ENCODE measurements around the gene SMAD3.
"Not testable (repeated sequence)": the region's sequence is repeated elsewhere in the genome, so short reads cannot be mapped to it uniquely, and the experiment has no call there.

The SMAD3 gene

GRCh38 chr15:67063689-67064606 lies 1.5 kb upstream of the SMAD3 start:
- peak; percentile 23 for DNase-seq

DNA sequence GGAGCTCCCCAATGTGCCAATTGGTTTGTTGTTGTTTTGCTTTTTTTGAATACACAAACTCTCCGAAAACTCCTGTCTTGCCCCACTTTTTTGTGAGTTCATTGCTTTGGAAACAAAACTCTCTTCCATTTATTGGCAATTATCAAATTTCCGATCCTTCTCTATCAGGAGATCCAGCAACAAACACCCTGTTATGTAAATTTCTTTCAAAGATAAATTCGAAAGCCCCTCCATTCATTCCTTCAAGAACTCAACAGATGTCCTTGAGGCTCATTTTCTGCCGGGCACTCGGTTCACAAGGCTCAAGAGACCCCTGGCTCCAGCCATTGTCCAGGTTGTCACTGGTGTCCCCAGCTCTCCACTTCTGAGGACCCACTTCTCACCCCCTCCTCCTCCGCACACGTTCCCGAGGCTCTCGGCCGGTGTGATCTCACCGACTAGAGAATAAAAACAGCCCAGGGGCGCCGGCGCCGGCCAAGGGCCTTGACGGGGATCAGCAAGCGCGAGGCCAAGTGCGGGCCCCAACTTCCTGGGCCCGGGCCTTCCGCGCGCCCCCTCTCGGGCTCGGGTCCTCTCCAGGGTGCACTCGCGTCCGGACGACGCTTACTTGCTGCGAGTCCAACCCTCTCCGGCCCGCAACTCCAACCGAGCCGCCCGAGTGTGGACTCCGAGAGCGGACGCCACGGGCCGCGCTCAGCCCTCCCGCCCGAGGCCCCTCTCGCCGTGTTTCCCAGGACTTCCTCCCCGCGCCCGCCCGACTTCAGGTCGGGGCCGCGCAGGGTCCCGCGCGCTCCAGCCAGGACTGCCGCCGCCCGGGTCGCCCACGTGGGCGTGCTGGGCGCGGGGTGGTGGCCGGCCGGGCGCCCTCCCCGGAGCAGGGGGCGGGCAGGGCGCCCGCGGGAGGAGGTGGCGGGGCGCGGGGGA lies 533 bp upstream of the SMAD3 start:
- DNase-seq = peak; percentile 42

- peak; percentile 31 for DNase-seq
Measured at GRCh38 chr15:67066041-67066958, 898 bp downstream of the SMAD3 start.

DNA sequence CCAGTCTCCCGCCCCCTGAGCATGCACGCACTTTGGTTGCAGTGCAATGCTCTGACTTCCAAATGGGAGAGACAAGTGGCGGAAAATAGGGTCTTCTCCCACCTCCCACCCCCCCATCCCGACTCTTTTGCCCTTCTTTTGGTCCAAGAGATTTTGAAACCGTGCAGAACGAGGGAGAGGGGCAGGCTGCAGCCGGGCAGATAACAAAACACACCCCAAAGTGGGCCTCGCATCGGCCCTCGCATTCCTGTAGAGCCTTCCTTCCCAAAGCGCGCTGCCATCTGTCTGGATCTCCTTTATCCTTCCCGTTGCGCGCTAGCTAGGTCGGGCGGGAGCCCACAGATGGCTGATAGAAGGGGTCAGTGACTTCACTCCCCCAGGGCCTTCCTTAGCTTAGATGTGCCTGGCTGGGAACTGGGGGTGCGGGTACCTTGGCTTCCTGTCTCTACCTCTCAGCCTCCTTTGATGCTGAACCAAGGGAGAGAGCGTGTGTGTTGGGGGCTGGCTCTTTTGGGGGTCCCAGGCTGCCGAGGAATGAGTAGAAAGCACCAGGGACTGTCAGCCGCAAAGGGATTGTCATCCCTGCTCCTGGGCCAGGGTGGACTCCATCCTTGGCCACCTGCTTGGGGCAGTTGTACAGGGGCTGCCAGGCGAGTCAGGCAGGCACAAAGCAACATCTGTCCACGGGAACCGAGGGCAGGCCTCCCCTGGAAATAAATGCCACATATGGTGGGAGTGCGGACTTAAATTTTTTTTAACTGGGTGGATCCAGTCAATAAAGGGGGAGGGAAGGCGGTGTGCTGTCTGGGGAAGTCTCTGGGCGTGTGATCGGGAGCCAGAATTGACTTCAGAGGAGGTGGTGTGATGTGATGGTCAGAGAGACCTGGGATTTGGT lies 1.8 kb downstream of the SMAD3 start:
- DNase-seq = peak; percentile 30

- DNase-seq = peak; percentile 26
Measured at GRCh38 chr15:67067930-67068551, 2.6 kb downstream of the SMAD3 start.

DNA sequence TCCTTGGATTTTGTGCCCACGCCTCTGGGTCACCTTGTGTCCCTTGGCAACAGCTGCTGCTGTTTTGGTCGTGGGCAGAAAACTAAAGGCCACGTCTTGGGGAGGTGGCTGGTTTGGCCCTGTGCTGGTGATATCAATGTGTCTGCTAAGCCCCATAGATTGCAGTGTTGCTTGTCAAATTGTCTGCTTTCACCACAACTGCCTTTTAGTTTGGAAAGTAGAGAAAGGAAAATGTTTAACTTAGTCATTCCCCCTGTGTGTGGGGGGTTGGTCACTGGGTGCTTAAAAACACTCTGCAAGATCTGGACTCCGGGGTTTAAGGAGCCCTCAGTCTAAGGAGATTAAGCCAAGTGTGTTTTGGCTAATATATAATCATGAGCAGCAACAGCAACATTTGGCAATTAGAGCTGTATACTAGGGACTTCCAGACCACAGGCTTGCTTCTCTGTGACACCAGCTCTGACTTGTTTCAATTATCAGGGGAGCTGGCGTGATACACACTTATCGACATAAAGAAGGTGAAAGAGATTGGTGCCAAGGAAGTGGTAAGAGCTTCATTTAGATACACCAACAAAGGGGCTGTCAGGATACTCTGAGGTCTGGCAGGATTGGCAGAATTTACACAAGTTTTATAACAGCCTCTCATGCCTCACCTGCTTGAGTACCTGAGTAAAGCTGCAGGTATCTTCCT lies 3.5 kb downstream of the SMAD3 start:
- DNase-seq = peak; percentile 41

- no peak for DNase-seq
Measured at GRCh38 chr15:67070150-67070549, 4.7 kb downstream of the SMAD3 start.

DNA sequence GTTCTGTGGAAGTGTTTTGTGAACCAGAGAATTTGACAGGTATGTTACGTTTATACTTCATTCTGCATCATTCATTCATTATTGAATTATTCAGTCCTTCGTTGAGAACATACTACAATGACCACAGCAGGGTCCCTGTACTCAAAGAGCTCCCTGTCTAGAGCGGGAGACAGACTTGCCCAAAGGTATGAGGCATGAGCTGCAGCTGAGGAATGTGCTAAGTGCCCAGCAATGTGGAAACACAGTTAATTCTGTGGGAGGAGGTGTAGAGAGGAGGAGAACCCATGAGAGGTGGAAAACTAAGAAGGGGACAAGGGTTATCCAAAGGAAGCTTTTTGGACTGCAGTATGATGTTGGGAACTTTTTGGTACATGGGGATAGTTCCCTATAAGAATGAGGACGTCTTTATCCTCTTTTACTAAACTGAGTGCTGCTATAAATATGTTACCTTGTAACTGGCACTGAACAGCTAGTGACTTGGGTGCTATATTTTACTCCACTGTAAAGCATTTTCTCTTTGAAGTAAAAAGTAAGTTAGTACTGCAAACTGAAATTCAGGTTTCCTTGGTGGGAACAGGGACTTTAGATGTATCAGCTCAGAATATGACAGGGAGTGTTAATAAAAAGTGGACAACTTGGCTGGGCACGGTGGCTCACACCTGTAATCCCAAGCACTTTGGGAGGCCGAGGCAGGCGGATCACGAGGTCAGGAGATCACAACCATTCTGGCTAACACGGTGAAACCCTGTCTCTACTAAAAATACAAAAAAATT lies 5.7 kb downstream of the SMAD3 start:
- DNase-seq = no peak

DNA sequence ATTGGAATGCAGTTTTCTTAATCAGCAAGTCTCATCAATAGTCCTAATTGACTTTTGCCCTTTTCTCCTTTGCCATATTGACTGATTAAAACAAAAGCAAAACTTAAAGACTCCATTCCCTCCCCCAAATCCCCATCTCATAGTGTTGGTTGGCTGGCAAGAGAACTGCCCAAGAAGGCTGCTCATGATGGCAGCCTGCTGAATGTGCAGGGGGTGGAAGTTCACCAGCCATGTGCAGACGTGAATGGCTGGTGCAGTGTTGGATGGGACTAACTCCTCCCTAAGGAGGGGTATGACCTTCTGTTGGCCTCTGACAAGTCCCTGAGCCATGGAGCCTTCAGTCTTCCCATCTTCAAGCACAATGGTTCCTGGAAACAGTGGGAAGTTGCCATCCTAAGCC lies 7.0 kb downstream of the SMAD3 start:
- no peak for DNase-seq

- DNase-seq = peak; percentile 26
Measured at GRCh38 chr15:67072958-67073357, 7.6 kb downstream of the SMAD3 start.

GRCh38 chr15:67074886-67075229 lies 9.5 kb downstream of the SMAD3 start:
- no peak for DNase-seq

DNA sequence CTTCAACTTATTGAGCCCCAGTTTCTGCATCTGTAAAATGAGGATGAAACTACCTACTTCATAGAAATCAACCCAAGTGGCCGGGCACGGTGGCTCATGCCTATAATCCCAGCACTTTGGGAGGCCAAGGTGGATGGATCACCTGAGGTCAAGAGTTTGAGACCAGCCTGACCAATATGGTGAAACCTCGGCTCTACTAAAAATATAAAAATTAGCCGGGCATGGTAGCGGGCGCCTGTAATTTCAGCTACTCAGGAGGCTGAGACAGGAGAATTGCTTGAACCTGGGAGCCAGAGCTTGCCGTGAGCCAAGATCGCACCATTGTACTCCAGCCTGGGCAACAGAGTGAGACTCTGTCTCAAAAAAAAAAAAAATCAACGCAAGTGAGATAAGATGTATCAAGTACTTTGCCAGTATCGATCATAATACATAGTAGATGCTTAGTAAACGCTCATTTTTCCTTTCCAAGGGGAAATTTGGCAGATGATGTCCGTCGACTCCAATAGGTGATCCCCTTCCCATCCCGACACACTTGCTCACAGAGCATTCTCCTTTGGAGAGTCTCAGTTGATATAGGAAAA lies 10.2 kb downstream of the SMAD3 start:
- not testable (repeated sequence) for DNase-seq

- no peak for DNase-seq
Measured at GRCh38 chr15:67076147-67076843, 10.9 kb downstream of the SMAD3 start.

- DNase-seq = no peak
Measured at GRCh38 chr15:67077641-67078215, 12.3 kb downstream of the SMAD3 start.

DNA sequence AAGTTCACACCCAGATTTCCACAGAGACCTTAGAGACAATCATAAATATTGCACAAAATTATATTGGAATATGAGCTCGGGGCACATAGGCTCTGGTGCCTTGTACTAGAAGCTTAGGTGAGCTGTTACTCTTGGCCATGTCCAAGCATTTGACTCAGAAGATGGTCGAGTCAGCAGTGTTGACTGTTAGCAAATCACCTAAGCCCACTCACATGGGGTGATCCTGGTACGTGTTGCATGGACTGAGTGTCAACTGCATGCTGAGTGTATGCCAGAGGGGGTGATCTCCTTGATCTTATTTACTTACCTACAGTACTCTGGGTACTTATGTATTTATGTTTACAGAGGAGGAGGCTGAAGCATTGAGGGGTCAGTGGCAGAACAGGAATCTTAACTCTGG lies 14.0 kb downstream of the SMAD3 start:
- DNase-seq = no peak

DNA sequence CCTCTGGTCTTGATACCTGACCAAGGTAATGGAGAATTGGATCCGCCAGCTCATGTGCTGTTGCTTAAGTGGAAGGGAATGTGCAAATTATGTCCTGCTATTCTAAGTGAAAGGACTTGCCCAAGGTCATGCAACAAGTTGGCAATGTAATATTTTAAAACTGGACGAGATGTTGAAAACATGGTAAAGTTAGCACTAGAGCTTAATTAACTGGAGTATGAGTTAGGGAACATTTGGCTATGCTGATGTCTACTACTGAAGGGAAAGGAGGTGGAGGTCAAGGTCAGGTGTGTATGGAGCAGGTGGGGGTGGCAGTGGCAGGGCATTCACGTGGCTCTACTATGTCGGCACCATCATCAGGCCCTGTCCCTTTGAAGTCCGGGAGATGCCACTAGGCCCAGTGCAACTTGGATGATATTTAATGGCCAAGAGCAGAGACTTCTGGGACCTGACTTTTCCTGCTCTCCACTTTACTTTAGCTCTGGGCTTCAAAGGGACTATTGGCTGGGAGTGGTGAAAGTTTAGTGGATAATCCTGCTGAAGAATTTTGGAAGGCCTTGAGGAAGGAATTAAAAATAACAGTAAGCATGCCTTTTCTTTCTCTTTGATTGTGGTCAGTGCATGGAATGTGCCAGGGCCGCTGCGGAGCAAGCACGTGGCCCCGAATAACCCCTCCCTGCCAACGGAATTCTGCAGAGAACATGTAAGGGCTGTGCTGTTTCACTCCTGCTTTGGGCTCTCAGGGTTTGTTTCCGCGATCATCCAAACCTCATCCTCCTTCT lies 14.9 kb downstream of the SMAD3 start:
- DNase-seq = no peak

DNA sequence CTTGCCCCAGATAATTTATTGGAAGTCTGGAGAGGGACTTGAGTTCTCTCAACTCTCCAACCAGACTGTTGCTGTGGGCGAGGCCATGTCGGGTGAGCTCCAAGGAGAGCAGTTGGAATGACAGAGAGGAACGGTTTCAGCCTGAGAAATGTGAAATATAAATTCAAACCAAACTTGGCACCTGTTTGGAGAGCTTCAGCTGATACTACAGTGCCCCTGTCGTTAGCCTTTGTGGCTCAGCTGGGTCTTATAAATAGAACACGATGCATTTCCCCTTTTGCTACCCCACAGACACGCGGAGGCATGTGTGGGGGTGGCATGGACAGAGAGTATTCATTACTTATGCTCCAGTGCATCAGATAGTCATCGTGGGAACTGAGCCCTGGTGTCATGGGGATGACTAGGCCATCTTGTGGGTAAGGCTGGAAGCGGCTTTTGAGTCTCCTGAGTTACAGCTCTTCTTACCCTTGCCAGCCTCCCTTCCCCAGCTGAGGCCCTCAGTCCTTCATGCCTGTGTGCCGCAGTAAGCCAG lies 15.6 kb downstream of the SMAD3 start:
- DNase-seq = peak; percentile 59
